ENCODE measurements around the gene PALMD.

DNA sequence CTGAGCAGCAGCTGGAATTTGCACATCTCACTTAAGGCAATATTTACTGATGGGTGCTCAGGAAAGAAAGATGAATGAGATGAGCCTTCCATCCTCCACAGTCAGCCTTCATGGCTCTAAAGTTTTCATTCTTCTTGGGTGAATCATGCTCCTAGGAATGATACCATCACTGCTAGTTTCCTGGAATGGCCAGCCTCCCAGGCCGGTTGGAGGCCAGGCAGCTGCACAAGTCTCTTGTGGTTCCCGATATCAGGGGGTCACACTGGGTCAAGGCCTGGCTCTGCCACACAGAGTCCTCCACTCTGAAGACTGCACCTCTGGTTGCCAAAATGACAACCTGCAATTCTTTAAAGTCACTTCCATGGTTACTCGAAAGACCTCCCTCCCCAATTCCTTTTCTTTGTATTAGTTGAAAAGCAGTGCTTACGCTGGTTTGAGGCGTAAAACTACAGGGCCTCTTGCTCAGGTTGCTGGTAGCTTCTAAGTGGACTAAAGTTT, 46.2 kb upstream of the PALMD start:
- TF ChIP-seq, protein P1, sequence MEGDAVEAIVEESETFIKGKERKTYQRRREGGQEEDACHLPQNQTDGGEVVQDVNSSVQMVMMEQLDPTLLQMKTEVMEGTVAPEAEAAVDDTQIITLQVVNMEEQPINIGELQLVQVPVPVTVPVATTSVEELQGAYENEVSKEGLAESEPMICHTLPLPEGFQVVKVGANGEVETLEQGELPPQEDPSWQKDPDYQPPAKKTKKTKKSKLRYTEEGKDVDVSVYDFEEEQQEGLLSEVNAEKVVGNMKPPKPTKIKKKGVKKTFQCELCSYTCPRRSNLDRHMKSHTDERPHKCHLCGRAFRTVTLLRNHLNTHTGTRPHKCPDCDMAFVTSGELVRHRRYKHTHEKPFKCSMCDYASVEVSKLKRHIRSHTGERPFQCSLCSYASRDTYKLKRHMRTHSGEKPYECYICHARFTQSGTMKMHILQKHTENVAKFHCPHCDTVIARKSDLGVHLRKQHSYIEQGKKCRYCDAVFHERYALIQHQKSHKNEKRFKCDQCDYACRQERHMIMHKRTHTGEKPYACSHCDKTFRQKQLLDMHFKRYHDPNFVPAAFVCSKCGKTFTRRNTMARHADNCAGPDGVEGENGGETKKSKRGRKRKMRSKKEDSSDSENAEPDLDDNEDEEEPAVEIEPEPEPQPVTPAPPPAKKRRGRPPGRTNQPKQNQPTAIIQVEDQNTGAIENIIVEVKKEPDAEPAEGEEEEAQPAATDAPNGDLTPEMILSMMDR (IDR thresholded peaks at IDR 0.05), result no peak
- TF ChIP-seq POLR2A (IDR thresholded peaks at IDR 0.05), result no peak
